ENCODE measurements around the gene TMEM255B.

Gene TMEM255B

GRCh38 chr13:113811081-113811928 is 52.3 kb downstream of the TMEM255B start:
- Histone ChIP-seq H3K79me2 (ENCODE audit: insufficient read depth, low read depth) (no peaks in the 10 kb centered on the region), H3K27me3 (ENCODE audit: insufficient read depth, low read depth) (peaks cover 14% of the 10 kb centered on the region; the same call in 1 of the 2 replicates), H3K27ac (no peak overlapping the region), H3K4me1 (ENCODE audit: low read depth, poor library complexity, severe bottlenecking) (peaks cover 8% of the 10 kb centered on the region), H3K4me3 (IDR thresholded peaks at IDR 0.05; ENCODE audit: insufficient read depth, low read depth, low read length) (no peak overlapping the region), H4K20me1 (ENCODE audit: insufficient read depth) (no peaks in the 10 kb centered on the region), H2AFZ (ENCODE audit: low read depth) (no peak overlapping the region), H3K4me2 (no peak overlapping the region), H3K9ac (no peak overlapping the region), H3K36me3 (ENCODE audit: insufficient read depth) (no peaks in the 10 kb centered on the region)
- TF ChIP-seq, protein P1, sequence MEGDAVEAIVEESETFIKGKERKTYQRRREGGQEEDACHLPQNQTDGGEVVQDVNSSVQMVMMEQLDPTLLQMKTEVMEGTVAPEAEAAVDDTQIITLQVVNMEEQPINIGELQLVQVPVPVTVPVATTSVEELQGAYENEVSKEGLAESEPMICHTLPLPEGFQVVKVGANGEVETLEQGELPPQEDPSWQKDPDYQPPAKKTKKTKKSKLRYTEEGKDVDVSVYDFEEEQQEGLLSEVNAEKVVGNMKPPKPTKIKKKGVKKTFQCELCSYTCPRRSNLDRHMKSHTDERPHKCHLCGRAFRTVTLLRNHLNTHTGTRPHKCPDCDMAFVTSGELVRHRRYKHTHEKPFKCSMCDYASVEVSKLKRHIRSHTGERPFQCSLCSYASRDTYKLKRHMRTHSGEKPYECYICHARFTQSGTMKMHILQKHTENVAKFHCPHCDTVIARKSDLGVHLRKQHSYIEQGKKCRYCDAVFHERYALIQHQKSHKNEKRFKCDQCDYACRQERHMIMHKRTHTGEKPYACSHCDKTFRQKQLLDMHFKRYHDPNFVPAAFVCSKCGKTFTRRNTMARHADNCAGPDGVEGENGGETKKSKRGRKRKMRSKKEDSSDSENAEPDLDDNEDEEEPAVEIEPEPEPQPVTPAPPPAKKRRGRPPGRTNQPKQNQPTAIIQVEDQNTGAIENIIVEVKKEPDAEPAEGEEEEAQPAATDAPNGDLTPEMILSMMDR (conservative IDR thresholded peaks at IDR 0.05; ENCODE audit: low read depth, low read length), result no peak

- Histone ChIP-seq H3K9ac (no peak overlapping the region), H3K36me3 (ENCODE audit: insufficient read depth) (no peaks in the 10 kb centered on the region), H3K27me3 (ENCODE audit: insufficient read depth, low read depth) (peaks cover 14% of the 10 kb centered on the region; the same call in 1 of the 2 replicates), H2AFZ (ENCODE audit: low read depth) (no peak overlapping the region), H3K4me1 (ENCODE audit: low read depth, poor library complexity, severe bottlenecking) (peaks cover 8% of the 10 kb centered on the region), H3K27ac (no peak overlapping the region), H3K4me2 (no peak overlapping the region), H4K20me1 (ENCODE audit: insufficient read depth) (no peaks in the 10 kb centered on the region), H3K4me3 (IDR thresholded peaks at IDR 0.05; ENCODE audit: insufficient read depth, low read depth, low read length) (no peak overlapping the region), H3K79me2 (ENCODE audit: insufficient read depth, low read depth) (no peaks in the 10 kb centered on the region)
- TF ChIP-seq, protein P1 (conservative IDR thresholded peaks at IDR 0.05; ENCODE audit: low read depth, low read length), result no peak
These were observed 53.4 kb downstream of the TMEM255B start for GRCh38 chr13:113812178-113813040.

- Histone ChIP-seq H3K4me1 (ENCODE audit: low read depth, poor library complexity, severe bottlenecking) (peaks cover 8% of the 10 kb centered on the region), H3K4me3 (IDR thresholded peaks at IDR 0.05; ENCODE audit: insufficient read depth, low read depth, low read length) (no peak overlapping the region), H2AFZ (ENCODE audit: low read depth) (no peak overlapping the region), H3K4me2 (no peak overlapping the region), H3K27me3 (ENCODE audit: insufficient read depth, low read depth) (peaks cover 14% of the 10 kb centered on the region; the same call in 1 of the 2 replicates), H4K20me1 (ENCODE audit: insufficient read depth) (no peaks in the 10 kb centered on the region), H3K27ac (no peak overlapping the region), H3K79me2 (ENCODE audit: insufficient read depth, low read depth) (no peaks in the 10 kb centered on the region), H3K36me3 (ENCODE audit: insufficient read depth) (no peaks in the 10 kb centered on the region), H3K9ac (no peak overlapping the region)
- TF ChIP-seq, protein P1 (conservative IDR thresholded peaks at IDR 0.05; ENCODE audit: low read depth, low read length), result no peak
These were observed 54.2 kb downstream of the TMEM255B start for GRCh38 chr13:113813070-113813748.

DNA sequence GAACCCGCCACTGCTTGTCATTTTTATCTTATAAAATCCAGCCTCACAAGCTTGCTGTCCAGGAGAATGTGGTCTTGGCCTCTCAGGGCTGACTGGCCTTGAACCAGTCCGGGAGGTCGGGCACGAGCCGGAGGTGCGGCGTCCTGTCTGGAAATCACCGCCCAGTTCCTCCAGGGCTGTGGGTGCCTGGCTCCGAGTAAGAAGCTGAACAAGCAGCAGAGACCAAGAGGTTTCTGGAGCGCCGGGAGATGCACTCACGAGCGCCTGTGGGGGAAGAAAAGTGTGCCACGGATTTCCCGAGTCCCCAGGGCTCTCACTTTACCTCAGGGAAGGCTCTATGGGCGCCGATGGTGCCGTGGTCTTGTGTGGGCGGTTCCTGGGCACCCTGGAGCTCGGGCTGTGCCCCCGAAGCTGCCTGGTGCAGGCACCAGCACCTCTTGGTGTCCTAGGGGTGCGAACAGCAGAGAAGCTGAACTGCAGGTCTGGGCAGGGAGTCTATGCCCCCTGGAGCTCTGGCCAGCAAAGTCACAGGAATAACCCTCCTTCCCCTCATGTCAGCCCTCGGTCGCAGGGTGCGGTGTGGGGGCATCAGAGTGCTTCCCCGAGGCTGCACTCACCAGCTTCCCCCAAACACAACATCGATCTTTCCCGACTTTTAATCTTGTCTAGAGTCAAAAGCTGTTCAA is 54.9 kb downstream of the TMEM255B start:
- Histone ChIP-seq H3K79me2 (ENCODE audit: insufficient read depth, low read depth) (no peaks in the 10 kb centered on the region), H3K36me3 (ENCODE audit: insufficient read depth) (no peaks in the 10 kb centered on the region), H3K4me1 (ENCODE audit: low read depth, poor library complexity, severe bottlenecking) (peaks cover 8% of the 10 kb centered on the region), H3K27ac (no peak overlapping the region), H3K27me3 (ENCODE audit: insufficient read depth, low read depth) (peaks cover 14% of the 10 kb centered on the region; the same call in 1 of the 2 replicates), H2AFZ (ENCODE audit: low read depth) (no peak overlapping the region), H3K4me2 (no peak overlapping the region), H3K4me3 (IDR thresholded peaks at IDR 0.05; ENCODE audit: insufficient read depth, low read depth, low read length) (no peak overlapping the region), H3K9ac (no peak overlapping the region), H4K20me1 (ENCODE audit: insufficient read depth) (no peaks in the 10 kb centered on the region)
- TF ChIP-seq, protein P1 (conservative IDR thresholded peaks at IDR 0.05; ENCODE audit: low read depth, low read length), result no peak

Data from KMS-11 (cell line).